GM23248 (cell line): Measurements from ENCODE around the gene SRP72.

Source experiments
- EZH2 ChIP-seq: fragments of 200-600 bp; sonication (generic); IDR thresholded peaks from 2 replicates; pipeline ENCODE4 v1.6.1; 2018; ENCODE audit warnings: antibody characterized with exemption, mild to moderate bottlenecking; ENCODE audit not compliant: insufficient read depth, poor library complexity, severe bottlenecking
- EZH2phosphoT487 ChIP-seq: fragments of 200-600 bp; sonication (generic); IDR thresholded peaks from 2 replicates; pipeline ENCODE4 v1.6.1; 2018; ENCODE audit warnings: antibody characterized with exemption, moderate library complexity, mild to moderate bottlenecking, low read depth; ENCODE audit not compliant: insufficient read depth

DNA sequence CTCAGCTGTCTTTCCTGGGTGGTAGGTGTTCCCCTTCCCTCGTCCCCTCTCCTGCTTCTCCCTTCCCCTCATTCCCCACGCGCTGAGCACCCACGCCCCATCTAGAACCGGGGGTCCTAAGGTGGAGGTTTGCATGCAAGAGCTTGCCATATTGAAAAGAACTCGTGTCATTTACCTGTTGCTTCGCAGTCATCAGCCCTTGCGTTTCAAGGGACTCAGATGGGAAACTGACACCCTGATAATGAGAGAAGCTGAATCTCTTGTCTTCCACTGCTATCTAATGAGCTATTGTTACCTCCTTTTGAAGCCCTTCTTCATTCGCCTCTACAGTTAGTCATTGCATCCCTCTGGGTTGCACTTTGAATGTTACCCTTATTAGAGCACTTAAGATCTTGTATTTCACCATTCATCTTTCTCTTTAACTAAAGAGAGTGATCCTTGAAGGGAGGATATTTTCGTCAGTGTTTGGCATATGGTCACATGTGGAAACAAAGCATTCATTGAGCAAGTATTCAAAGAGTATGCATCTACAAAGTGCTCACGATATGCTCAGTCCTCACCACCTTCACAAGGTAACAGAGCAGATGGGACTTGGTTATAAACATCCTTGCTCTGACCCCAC is 63.8 kb downstream of the SRP72 start:
- TF ChIP-seq EZH2 (no peak), EZH2phosphoT487 (no peak)
